ENCODE data around the gene GNG7. TPM values are rescaled to one million over a fixed set of nuclear protein-coding genes. Genes with fewer than 3 reads are reported as not detected.

Gene GNG7
- polyA plus RNA-seq, 3 donors = 1.1 to 1.6 (median 1.3) TPM

- H3K27me3 Mint-ChIP-seq (ENCODE audit: low read depth in 3 of 3) = peaks cover 5 to 11% (median 6%) of the 10 kb centered on the region in 3 donors
- no peak overlapping the region for H3K4me2 ChIP-seq (replicated peaks; ENCODE audit: extremely low read depth, low read length, poor library complexity, severe bottlenecking)
- peak overlapping the region in 2 of 7 donors; percentile 32 to 50 for H3K27ac Mint-ChIP-seq
- H3K9ac ChIP-seq (ENCODE audit: insufficient read depth, low read length, poor library complexity, severe bottlenecking) = no peak overlapping the region
- 41% methylated on average over 22 of the region's 23 CpGs for WGBS (ENCODE audit: insufficient coverage)
- no peaks in the 10 kb centered on the region for H4K20me1 ChIP-seq (ENCODE audit: insufficient read depth, low read length)
- DNase-seq = peak in 2 of 3 donors; percentile 34 to 70
- no peak overlapping the region for H3K27ac ChIP-seq (ENCODE audit: low read depth in 1 of 2, low read length in 2 of 2)
- no peaks in the 10 kb centered on the region for H3K36me3 Mint-ChIP-seq
- TF ChIP-seq CTCF (IDR thresholded peaks at IDR 0.05) = no peak
- no peak overlapping the region for H3K4me3 ChIP-seq (replicated peaks in 1 of 3; ENCODE audit: low read depth in 2 of 3, low read length in 3 of 3)
- H2AFZ ChIP-seq (ENCODE audit: insufficient read depth, low read depth, low read length, poor library complexity, severe bottlenecking) = peak overlapping the region; percentile 41
- H3K36me3 ChIP-seq (replicated peaks in 1 of 2; ENCODE audit: control insufficient read depth in 1 of 2, insufficient read depth in 2 of 2, low read length in 2 of 2) = no peaks in the 10 kb centered on the region
- peaks cover 14% of the 10 kb centered on the region for H3K4me1 Mint-ChIP-seq
- no peaks in the 10 kb centered on the region for H3K79me2 ChIP-seq (ENCODE audit: insufficient read depth, low read length)
- intact Hi-C loops (cut with micrococcal nuclease) = loop anchor here in 1 of 2 donors (10.0 kb wide), 1 partner anchor 275 kb away; the partner anchor contains the start of gene SLC39A3
- H3K27me3 ChIP-seq (ENCODE audit: control insufficient read depth in 2 of 2, insufficient read depth in 2 of 2, low read length in 2 of 2) = no peaks in the 10 kb centered on the region
- H3K4me3 Mint-ChIP-seq = peak overlapping the region; percentile 13 to 48
- peaks cover 4 to 6% of the 10 kb centered on the region in 2 donors for H3K4me1 ChIP-seq (ENCODE audit: control insufficient read depth in 1 of 2, insufficient read depth in 2 of 2, low read length in 2 of 2)
- no peaks in the 10 kb centered on the region for H3K9me3 Mint-ChIP-seq
- H3K9me3 ChIP-seq (replicated peaks in 1 of 2; ENCODE audit: control insufficient read depth in 1 of 2, insufficient read depth in 1 of 2, low read length in 2 of 2) = no peaks in the 10 kb centered on the region
Measured at GRCh38 chr19:2469102-2469914, 233.2 kb downstream of the GNG7 start.

GRCh38 chr19:2468596-2468995 is 233.9 kb downstream of the GNG7 start:
- Histone ChIP-seq H3K79me2 (ENCODE audit: insufficient read depth, low read length) (no peaks in the 10 kb centered on the region), H3K4me2 (replicated peaks; ENCODE audit: extremely low read depth, low read length, poor library complexity, severe bottlenecking) (no peak overlapping the region), H3K4me1 (ENCODE audit: control insufficient read depth in 1 of 2, insufficient read depth in 2 of 2, low read length in 2 of 2) (peaks cover 0 to 6% of the 10 kb centered on the region in 2 donors), H3K36me3 (replicated peaks in 1 of 2; ENCODE audit: control insufficient read depth in 1 of 2, insufficient read depth in 2 of 2, low read length in 2 of 2) (no peaks in the 10 kb centered on the region), H3K9me3 (replicated peaks in 1 of 2; ENCODE audit: control insufficient read depth in 1 of 2, insufficient read depth in 1 of 2, low read length in 2 of 2) (no peaks in the 10 kb centered on the region), H4K20me1 (ENCODE audit: insufficient read depth, low read length) (no peaks in the 10 kb centered on the region), H3K4me3 (replicated peaks in 1 of 3; ENCODE audit: low read depth in 2 of 3, low read length in 3 of 3) (no peak overlapping the region), H2AFZ (ENCODE audit: insufficient read depth, low read depth, low read length, poor library complexity, severe bottlenecking) (no peak overlapping the region), H3K9ac (ENCODE audit: insufficient read depth, low read length, poor library complexity, severe bottlenecking) (no peak overlapping the region), H3K27me3 (ENCODE audit: control insufficient read depth in 2 of 2, insufficient read depth in 2 of 2, low read length in 2 of 2) (no peaks in the 10 kb centered on the region), H3K27ac (ENCODE audit: low read depth in 1 of 2, low read length in 2 of 2) (no peak overlapping the region)
- Mint-ChIP-seq H3K36me3 (no peaks in the 10 kb centered on the region), H3K4me1 (peaks cover 11% of the 10 kb centered on the region), H3K4me3 (no peak overlapping the region), H3K9me3 (no peaks in the 10 kb centered on the region), H3K27me3 (ENCODE audit: low read depth in 3 of 3) (peaks cover 5 to 8% (median 6%) of the 10 kb centered on the region in 3 donors), H3K27ac (no peak overlapping the region)
- intact Hi-C loops (cut with micrococcal nuclease) = loop anchor here in 1 of 2 donors (10.0 kb wide), 1 partner anchor 276 kb away; the partner anchor contains the start of gene SLC39A3
- DNase-seq = no peak
- 89% methylated on average over 10 of the region's 12 CpGs for WGBS (ENCODE audit: insufficient coverage)
- TF ChIP-seq CTCF (IDR thresholded peaks at IDR 0.05) = no peak
